ENCODE measurements around the gene GALNT17.

Gene GALNT17

DNA sequence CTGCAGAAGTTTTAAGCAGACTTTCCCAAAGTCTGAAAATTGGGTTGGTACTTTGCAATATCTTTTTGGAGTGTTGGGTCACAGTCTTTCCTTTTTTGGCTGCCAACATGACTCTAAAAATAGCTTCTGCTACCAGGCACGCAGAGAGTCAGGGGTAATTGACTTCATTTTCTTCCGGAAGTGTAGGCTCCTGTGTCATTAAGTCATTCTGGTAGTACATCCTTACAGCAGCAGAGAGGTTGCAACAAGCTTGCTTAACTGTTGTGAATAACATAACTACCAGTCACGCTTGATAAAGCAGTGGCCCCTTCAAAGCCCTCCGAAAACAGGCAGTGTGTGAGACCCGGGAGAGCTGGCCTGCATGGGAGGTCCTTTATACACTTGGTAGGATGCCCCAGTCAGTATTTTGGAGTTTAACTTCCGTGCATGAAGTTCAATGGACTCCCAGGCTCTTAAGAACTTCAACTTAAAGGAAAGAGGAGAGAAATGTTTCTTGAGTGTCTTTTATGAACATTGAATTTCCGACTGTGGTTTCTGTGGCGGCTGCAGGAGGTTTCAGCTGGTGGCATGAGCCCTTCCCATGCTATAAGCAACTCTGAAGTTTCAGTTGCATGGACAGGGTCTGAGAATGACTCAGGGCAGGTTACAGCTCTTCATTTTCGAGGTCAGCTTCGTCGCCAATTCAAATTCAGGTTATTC is 310.7 kb downstream of the GALNT17 start:
- Histone ChIP-seq H3K36me3 (ENCODE audit: control insufficient read depth, insufficient read depth, low read length) (no peaks in the 10 kb centered on the region), H3K4me3 (replicated peaks; ENCODE audit: low read depth, low read length) (no peak overlapping the region), H3K27me3 (replicated peaks; ENCODE audit: control insufficient read depth, insufficient read depth, low read length) (no peaks in the 10 kb centered on the region)
- TF ChIP-seq, protein P1, sequence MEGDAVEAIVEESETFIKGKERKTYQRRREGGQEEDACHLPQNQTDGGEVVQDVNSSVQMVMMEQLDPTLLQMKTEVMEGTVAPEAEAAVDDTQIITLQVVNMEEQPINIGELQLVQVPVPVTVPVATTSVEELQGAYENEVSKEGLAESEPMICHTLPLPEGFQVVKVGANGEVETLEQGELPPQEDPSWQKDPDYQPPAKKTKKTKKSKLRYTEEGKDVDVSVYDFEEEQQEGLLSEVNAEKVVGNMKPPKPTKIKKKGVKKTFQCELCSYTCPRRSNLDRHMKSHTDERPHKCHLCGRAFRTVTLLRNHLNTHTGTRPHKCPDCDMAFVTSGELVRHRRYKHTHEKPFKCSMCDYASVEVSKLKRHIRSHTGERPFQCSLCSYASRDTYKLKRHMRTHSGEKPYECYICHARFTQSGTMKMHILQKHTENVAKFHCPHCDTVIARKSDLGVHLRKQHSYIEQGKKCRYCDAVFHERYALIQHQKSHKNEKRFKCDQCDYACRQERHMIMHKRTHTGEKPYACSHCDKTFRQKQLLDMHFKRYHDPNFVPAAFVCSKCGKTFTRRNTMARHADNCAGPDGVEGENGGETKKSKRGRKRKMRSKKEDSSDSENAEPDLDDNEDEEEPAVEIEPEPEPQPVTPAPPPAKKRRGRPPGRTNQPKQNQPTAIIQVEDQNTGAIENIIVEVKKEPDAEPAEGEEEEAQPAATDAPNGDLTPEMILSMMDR (IDR thresholded peaks at IDR 0.05; ENCODE audit: insufficient read depth, low read length, poor library complexity, severe bottlenecking) = no peak
- DNase-seq (ENCODE audit: extremely low read depth, insufficient read length) = no peak

DNA sequence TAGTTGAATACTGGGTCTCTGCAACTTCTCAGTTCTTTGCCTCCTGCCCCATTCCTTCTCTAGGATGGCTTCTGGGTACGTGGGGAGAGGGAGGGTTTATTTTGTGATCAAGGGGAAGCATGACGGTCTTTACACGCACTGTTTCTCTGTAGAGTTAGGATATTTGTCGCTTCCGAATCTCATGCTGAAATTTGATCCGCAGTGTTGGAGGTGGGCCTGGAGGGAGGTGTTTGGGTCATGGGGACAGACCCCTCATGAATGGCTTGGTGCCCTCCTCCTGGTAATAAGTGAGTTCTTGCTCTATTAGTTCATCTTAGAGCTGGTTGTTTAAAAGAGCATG is 311.2 kb downstream of the GALNT17 start:
- DNase-seq (ENCODE audit: extremely low read depth, insufficient read length) = no peak
- H3K27me3 ChIP-seq (replicated peaks; ENCODE audit: control insufficient read depth, insufficient read depth, low read length) = no peaks in the 10 kb centered on the region
- no peaks in the 10 kb centered on the region for H3K36me3 ChIP-seq (ENCODE audit: control insufficient read depth, insufficient read depth, low read length)
- TF ChIP-seq, protein P1 (IDR thresholded peaks at IDR 0.05; ENCODE audit: insufficient read depth, low read length, poor library complexity, severe bottlenecking) = no peak
- no peak overlapping the region for H3K4me3 ChIP-seq (replicated peaks; ENCODE audit: low read depth, low read length)

DNA sequence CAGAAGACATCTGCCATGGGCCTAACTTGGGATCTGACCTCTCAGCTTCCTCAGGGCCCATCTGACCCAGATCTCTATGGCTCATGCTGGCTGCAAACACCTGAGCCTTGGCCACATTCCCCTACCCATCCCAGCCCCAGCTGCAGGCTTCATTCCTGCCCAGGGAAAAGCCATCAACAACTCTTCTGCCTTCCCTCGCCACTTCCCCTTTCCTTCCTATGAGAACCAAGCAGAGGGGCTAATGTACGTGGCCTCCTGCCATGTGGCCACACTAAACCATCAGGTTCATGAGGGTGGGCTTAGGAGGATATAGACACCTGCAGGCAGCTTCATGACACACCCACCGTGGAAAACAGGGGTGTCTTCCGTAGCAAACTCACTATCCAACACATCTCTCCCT is 312.2 kb downstream of the GALNT17 start:
- Histone ChIP-seq H3K36me3 (ENCODE audit: control insufficient read depth, insufficient read depth, low read length) (no peaks in the 10 kb centered on the region), H3K4me3 (replicated peaks; ENCODE audit: low read depth, low read length) (no peak overlapping the region), H3K27me3 (replicated peaks; ENCODE audit: control insufficient read depth, insufficient read depth, low read length) (no peaks in the 10 kb centered on the region)
- DNase-seq (ENCODE audit: extremely low read depth, insufficient read length) = no peak
- TF ChIP-seq, protein P1 (IDR thresholded peaks at IDR 0.05; ENCODE audit: insufficient read depth, low read length, poor library complexity, severe bottlenecking) = no peak

DNA sequence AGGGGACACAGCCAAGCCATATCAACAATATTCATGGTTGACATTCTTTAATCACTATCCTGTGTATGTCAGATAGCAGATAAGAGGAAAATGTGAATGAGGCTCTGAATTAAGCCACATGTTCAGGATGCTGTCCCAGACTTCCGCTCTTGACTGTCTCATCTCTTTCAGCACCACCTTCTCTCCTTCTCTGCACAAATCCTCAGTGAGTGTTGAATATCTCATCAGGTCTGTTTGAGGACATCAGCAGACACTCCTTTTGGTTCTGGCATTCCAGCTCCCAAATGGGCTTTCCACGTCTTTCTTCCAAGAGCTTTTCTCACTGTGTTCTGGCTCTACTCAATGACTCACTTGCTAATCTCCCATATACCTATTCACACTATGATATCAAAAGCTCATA is 321.7 kb downstream of the GALNT17 start:
- DNase-seq (ENCODE audit: extremely low read depth, insufficient read length) = no peak
- TF ChIP-seq, protein P1 (IDR thresholded peaks at IDR 0.05; ENCODE audit: insufficient read depth, low read length, poor library complexity, severe bottlenecking) = no peak
- no peaks in the 10 kb centered on the region for H3K27me3 ChIP-seq (replicated peaks; ENCODE audit: control insufficient read depth, insufficient read depth, low read length)
- H3K36me3 ChIP-seq (ENCODE audit: control insufficient read depth, insufficient read depth, low read length) = no peaks in the 10 kb centered on the region
- H3K4me3 ChIP-seq (replicated peaks; ENCODE audit: low read depth, low read length) = no peak overlapping the region

DNA sequence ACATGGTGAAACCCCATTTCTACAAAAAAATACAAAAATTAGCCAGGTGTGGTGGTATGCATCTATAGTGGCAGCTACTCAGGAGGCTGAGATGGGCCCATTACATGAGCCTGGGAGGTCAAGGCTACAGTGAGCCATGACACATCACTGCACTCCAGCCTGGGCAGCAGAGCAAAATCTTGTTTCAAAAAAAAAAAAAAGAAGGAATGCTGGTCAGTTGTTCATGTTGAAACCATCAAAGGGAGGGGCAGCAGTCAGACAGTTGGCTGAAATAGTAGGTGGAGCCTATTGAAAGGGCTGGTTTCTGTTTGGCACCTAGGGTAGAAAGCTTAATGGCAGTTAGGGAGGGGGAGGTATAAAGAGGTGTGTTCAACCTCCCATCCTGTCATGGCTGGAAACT is 323.0 kb downstream of the GALNT17 start:
- TF ChIP-seq, protein P1 (IDR thresholded peaks at IDR 0.05; ENCODE audit: insufficient read depth, low read length, poor library complexity, severe bottlenecking) = no peak

DNA sequence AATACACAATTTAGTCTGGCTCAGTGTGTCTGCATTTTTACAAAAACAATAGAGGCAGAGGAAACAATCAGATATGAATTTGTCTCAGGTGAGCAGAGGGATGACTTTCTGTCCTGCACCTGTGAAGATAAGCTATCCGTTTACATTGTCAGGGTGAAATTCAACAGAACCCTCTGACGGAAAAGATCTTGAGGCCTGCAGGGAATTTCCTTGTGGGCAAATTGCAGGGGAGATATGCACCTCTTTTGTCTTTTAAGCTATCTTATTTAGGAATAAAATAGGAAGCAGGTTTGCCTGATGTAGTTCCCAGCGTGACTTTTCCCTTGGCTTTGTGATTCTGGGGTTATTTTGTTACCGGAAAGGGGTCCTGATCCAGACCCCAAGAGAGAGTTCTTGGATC is 325.1 kb downstream of the GALNT17 start:
- DNase-seq (ENCODE audit: extremely low read depth, insufficient read length) = no peak
- Histone ChIP-seq H3K27me3 (replicated peaks; ENCODE audit: control insufficient read depth, insufficient read depth, low read length) (no peaks in the 10 kb centered on the region), H3K36me3 (ENCODE audit: control insufficient read depth, insufficient read depth, low read length) (no peaks in the 10 kb centered on the region), H3K4me3 (replicated peaks; ENCODE audit: low read depth, low read length) (no peak overlapping the region)
- TF ChIP-seq, protein P1 (IDR thresholded peaks at IDR 0.05; ENCODE audit: insufficient read depth, low read length, poor library complexity, severe bottlenecking) = no peak

More for the DNA sequence above, 323.0 kb downstream of the GALNT17 start:
- Histone ChIP-seq H3K27me3 (replicated peaks; ENCODE audit: control insufficient read depth, insufficient read depth, low read length) (no peaks in the 10 kb centered on the region), H3K4me3 (replicated peaks; ENCODE audit: low read depth, low read length) (no peak overlapping the region), H3K36me3 (ENCODE audit: control insufficient read depth, insufficient read depth, low read length) (no peaks in the 10 kb centered on the region)
- no peak for DNase-seq (ENCODE audit: extremely low read depth, insufficient read length)
